NCI-H460 (cell line): ENCODE results near the gene DNAJC13. TPM values are rescaled to one million over a fixed set of nuclear protein-coding genes. Genes with fewer than 3 reads are reported as not detected.
"Not testable (repeated sequence)": the region's sequence is repeated elsewhere in the genome, so short reads cannot be mapped to it uniquely, and the experiment has no call there.

Experiments
- DNase-seq: peaks from one replicate; pipeline ENCODE4 v3.0.0-alpha.2; 2016; ENCODE audit warnings: low read depth; ENCODE audit errors: extremely low read depth
- polyA plus RNA-seq: library from polyadenylated mRNA; depleted of rRNA; stranded (reverse); fragments of >200 nt; gene quantifications from 2 replicates; pipeline ENCODE4 v1.2.3, GENCODE V29; 2014; cell fraction: nucleus; rRNA removed
- total RNA-seq: library from RNA; depleted of rRNA; stranded (reverse); fragments of >200 nt; shearing (Covaris generic); gene quantifications from 2 replicates; pipeline ENCODE4 v1.2.3, GENCODE V29; 2014; rRNA removed

The DNAJC13 gene, protein sequence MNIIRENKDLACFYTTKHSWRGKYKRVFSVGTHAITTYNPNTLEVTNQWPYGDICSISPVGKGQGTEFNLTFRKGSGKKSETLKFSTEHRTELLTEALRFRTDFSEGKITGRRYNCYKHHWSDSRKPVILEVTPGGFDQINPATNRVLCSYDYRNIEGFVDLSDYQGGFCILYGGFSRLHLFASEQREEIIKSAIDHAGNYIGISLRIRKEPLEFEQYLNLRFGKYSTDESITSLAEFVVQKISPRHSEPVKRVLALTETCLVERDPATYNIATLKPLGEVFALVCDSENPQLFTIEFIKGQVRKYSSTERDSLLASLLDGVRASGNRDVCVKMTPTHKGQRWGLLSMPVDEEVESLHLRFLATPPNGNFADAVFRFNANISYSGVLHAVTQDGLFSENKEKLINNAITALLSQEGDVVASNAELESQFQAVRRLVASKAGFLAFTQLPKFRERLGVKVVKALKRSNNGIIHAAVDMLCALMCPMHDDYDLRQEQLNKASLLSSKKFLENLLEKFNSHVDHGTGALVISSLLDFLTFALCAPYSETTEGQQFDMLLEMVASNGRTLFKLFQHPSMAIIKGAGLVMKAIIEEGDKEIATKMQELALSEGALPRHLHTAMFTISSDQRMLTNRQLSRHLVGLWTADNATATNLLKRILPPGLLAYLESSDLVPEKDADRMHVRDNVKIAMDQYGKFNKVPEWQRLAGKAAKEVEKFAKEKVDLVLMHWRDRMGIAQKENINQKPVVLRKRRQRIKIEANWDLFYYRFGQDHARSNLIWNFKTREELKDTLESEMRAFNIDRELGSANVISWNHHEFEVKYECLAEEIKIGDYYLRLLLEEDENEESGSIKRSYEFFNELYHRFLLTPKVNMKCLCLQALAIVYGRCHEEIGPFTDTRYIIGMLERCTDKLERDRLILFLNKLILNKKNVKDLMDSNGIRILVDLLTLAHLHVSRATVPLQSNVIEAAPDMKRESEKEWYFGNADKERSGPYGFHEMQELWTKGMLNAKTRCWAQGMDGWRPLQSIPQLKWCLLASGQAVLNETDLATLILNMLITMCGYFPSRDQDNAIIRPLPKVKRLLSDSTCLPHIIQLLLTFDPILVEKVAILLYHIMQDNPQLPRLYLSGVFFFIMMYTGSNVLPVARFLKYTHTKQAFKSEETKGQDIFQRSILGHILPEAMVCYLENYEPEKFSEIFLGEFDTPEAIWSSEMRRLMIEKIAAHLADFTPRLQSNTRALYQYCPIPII (N-terminal part only)
- 24.8 and 30.6 TPM in 2 replicates for total RNA-seq
- polyA plus RNA-seq = 12.9 and 18.7 TPM in 2 replicates

DNA sequence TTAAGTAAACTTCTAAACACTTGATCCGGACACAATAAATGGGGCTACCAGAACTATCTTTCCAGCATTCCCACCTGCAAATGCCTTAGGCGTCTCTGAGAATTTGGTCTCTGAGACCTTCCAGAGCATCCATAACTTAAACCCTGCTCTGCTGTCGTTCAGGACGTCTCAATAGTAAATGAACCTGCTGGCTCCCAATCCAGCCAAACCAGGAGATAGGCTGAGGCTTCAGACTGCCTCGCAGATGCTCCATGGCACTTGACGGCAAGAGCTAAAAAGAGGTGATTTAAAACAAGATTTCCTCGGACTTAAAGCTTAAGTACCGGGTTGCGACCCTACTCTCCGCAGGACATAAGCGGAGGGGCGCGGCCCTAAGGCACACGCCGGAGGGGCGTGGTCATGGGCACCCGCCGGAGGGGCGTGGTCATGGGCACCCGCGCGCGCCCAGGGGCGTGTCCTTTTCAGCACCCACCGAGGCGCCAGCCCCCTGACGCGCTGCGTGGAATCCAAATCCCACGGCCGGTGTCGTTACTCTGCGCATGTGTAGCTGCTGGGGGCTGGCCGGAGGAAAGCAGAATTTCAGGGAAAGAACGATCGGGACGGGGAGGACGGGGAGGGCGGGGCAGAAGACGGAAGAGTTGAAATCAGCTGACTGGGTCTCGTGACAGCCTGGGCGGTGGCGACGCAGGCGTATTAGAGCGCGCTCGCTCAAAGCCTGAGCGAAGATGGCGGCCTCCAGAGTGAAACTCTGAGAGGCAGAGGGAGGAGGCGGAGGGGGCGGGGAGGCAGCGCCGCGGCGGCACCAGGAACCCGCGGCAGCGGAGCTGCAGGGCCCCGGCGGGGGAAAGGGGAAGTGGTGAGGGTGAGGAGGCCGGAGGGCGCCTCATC, at the start of gene DNAJC13:
Gene DNAJC13, plus strand, starts transcription at position 696 of the 888 bp plus-strand sequence. CDS start 17,049 bp downstream, outside the sequence.
- DNase-seq = peak; percentile 87

GRCh38 chr3:132368515-132368914, 48.8 kb upstream of the DNAJC13 start:
- no peak for DNase-seq

DNA sequence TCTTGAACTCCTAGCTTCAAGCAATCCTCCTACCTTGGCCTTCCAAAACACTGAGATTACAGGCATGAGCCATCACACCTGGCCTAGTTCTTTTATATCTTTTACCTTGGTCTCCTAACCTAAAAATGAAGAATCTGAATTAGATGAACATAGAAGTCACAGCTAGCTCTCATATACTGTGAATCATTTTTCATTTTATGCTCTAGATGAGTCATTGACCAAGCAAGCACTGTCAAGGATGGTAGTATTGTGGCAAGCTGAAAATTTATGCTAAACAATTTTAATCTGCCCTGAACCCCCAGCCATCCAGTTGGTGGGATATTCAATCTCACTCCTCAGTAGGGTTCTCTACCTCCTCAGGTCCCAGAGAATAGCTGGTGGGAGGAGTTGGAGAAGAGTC, 48.3 kb upstream of the DNAJC13 start:
- DNase-seq = no peak

DNA sequence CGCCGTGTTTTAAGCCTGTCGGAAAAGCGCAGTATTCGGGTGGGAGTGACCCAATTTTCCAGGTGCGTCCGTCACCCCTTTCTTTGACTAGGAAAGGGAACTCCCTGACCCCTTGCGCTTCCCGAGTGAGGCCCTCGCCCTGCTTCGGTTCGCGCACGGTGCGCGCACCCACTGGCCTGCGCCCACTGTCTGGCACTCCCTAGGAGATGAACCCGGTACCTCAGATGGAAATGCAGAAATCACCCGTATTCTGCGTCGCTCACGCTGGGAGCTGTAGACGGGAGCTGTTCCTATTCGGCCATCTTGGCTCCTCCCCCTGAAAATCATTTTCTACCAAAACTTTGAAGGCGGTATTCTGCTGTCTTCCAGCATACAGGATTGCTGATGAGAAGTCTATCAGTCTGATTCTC, 40.4 kb upstream of the DNAJC13 start:
- DNase-seq = not testable (repeated sequence)

DNA sequence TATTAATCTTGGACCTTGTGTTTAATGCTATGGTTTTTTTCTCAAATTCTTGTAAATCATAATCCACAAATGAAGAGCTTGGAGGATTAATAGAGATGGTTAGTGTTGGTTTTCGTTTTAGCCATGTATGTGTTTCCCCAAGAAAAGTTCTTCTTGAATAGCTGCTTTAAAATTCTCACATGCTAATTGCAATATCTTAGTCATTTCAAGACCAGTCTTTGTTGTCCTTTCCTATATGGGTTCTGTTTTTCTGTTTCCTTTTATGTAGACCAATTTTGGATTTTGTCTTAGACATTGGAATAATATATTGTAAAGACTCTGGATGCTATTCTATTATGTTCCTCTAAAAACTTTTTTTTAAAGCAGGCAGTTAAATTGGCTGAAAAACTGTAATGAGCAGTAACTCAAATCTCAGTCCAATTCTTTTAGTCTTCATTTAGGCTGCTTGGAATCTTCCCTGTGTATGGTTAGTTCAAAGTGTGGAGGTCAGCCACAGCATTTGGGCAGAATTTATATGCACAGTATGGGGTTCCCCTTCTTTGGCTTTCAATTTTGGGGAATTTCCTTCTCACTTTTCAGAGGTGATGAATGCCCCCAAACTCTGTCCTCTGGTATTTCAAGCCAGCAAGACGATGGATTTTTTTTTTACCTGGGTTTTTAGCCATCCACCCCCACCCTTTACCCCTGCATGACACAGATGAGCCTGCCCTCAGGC, 39.1 kb upstream of the DNAJC13 start:
- no peak for DNase-seq

DNA sequence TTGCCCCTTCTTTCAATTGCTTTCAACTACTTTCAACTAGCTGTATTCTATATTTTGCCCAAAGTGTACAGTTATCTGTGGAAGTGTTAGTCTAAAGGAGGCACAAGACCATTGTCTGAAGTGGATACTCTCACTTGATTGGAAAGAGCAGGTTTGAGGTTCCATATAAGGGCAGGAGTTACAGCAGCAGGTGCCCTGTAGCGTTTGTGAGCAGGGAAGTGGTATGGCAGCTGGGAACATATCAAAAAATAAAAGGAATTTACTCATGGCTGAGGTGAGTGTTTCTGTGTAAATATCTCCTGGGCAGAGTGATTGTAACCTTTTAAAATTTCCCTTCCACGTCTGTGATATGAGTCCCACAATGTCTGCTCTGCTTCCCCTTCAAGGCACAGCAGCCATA, 38.5 kb upstream of the DNAJC13 start:
- no peak for DNase-seq

DNA sequence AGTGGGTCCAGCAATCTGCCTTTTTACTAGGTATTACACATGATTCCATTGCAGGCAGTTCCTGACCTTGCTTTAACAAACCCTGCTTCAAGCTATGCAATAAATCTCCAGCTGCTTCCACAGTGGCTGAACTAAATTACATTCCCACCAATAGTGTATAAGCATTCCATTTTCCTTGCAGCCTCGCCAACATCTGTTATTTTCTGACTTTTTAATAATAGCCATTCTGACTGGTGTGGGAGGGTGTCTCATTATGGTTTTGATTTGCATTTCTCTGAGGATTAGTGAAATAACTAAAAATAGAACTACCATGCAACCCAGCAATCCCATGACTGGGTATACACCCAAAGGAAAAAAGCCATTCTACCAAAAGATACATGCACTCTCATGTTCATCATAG, 36.4 kb upstream of the DNAJC13 start:
- no peak for DNase-seq

DNA sequence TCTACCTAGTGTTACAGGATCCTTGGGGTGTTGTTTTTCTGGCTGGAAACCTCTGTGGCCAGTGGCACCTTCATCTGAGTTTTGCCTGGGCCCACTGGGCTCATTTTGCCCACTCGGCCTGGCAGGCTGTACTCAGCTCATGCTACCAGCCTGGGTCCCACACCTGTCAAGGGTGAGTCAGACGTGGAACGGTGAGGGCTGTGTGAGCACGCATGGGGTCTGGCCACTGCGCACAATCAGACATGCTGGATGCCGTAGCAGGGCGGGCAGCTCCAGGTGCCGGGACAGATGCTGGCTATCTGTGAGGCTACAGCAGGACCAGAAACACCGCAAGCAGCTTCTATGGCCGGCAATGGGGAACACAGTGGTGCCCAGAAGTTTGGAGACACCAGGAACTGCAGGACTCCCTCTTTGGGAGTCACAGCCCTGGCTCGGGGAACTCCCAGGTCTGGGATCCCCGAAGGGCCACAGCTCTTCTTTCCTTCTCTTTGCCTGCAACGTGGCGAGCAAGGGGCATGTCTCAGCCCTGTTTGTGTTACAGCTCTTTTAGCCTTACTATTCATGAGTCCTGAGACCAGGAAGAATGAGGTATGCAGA, 35.9 kb upstream of the DNAJC13 start:
- no peak for DNase-seq

DNA sequence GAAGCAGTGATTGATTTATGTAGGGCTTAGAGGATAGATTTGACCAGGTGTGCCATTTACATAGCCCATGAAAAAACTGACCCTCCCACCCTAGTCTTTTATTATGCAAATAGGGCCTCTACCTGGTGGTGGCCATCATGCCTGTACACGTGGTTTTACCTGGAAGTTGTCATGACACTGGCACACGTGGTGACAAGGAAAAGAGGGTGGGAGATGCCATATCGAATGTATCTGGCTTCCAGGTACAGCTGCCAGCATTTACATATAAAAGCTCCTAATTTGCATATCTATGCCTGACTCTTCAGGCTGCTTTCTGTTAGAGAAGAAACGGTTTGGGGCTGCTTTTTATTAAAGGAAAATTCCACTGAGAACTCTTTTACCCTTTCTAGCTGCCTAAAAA, 35.0 kb upstream of the DNAJC13 start:
- no peak for DNase-seq

- DNase-seq = no peak
Measured at GRCh38 chr3:132382688-132383194, 34.6 kb upstream of the DNAJC13 start.

GRCh38 chr3:132386259-132386658, 31.0 kb upstream of the DNAJC13 start:
- DNase-seq = no peak

- DNase-seq = not testable (repeated sequence)
Measured at GRCh38 chr3:132392675-132393074, 24.6 kb upstream of the DNAJC13 start.

DNA sequence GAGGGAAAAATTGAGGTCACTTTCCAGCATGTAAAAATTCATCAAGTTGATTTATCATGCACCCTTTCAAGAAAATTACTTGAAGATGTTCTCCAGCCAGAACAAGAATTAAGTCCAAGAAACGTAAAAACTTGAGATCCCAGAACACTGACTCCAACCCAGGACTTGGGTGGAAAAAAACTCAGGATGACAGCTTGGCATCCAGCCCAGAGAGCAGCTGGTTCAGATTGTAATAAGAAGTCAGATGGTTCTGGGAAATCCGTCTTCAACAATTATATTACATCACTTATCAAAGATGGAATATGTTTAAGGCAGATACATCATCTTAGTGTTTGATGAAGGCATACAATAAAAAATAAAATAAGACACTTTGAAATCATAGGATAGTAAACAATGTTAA, 23.0 kb upstream of the DNAJC13 start:
- DNase-seq = no peak

GRCh38 chr3:132395126-132395525, 22.2 kb upstream of the DNAJC13 start:
- DNase-seq = no peak

DNA sequence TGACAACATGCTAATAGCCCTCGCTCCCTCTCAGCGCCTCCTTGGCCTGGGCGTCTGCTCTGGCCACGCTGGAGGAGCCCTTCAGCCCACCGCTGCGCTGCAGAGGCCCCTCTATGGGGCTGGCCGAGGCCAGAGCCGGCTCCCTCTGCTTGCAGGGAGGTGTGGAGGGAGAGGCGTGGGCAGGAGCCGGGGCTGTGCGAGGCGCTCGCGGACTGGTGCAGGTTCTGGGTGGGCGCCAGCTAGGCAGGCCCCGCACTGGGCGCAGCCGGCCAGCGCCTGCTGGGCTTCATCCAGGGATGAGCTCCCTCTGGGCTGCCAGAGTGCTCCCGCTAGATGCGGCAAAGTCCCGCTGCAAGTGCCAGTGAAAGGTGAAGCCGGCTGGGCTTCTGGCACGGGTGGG, 21.0 kb upstream of the DNAJC13 start:
- DNase-seq = no peak

- DNase-seq = not testable (repeated sequence)
Measured at GRCh38 chr3:132396776-132397175, 20.5 kb upstream of the DNAJC13 start.

DNA sequence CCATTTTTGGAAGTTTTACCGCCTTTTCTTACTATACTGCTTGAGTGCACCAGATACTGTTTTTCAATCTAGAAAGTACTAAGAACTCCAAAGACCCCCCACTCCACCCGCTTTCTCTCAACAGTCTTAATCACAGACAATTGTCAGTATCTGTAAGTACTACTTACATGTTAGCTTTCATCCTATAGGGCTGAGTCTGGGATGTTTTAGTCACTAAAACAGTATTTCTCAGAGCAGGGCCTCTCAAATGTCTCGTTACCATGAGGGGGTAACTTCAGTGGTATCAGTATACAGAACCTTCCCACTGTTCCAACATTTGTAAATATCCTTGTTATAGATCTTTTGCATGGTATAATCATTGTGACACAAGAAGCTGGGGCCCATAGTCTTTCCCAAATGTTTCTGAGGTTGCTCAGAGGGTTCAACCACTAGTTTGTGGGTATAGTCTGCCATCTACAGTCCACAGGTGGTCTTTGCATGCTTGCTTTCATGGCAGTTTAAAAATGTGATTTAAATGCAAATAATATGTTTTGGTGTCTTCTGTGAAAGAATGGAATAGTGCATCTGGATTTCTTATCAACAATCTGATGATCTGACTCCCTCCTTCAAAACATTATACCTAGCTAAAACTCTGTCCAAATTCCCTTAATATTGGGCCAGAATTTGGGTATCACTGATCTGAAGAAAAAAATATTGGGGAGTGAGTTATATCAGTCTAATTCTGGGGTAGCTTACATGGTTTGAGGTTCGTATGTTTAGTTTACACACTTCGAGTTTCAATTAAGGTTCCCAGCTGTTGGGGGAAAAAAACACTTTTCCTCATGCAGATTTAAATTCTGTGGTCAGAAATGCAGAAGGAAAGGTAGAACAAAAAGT, 18.0 kb upstream of the DNAJC13 start:
- DNase-seq = peak; percentile 26
